Keratinocyte (primary cell): ENCODE measurements around the gene CCDC148. TPM values are rescaled to one million over a fixed set of nuclear protein-coding genes. Genes with fewer than 3 reads are reported as not detected.

ENCODE experiments used
- DNase-seq: peaks from one replicate; pipeline ENCODE4 v3.0.0-alpha.2; 2011; ENCODE audit warnings: low read depth, missing footprints, low spot score
- FAIRE-seq: peaks from 2 replicates; lab custom pipeline; 2011; peaks lifted over from hg19 to GRCh38; lab: Jason Lieb, UNC
- H2AFZ ChIP-seq: 2 replicates; pipeline ENCODE4 v1.6.0; 2012; ENCODE audit warnings: low read length, control low read depth, inconsistent platforms; ENCODE audit not compliant: control insufficient read depth
- H3K27ac ChIP-seq: 2 replicates; pipeline ENCODE4 v1.5.1; 2011; ENCODE audit warnings: low read length; ENCODE audit not compliant: control insufficient read depth, insufficient read depth
- H3K27me3 ChIP-seq: 3 replicates; pipeline ENCODE4 v1.6.0; 2011; ENCODE audit warnings: low read length; ENCODE audit not compliant: control insufficient read depth, insufficient read depth; ENCODE audit errors: extremely low read depth
- H3K36me3 ChIP-seq, 2 experiments: 2 replicates in 1 of 2; 3 replicates in 1 of 2; pipeline ENCODE4 v1.5.1; 2011; ENCODE audit warnings: low read length in 2 of 2, mild to moderate bottlenecking in 1 of 2; ENCODE audit not compliant: control insufficient read depth in 2 of 2, insufficient read depth in 2 of 2; ENCODE audit errors: extremely low read depth in 1 of 2
- H3K4me1 ChIP-seq: 3 replicates; pipeline ENCODE4 v1.5.1; 2011; ENCODE audit warnings: low read length; ENCODE audit not compliant: control insufficient read depth, insufficient read depth; ENCODE audit errors: extremely low read depth
- H3K4me2 ChIP-seq: 3 replicates; pipeline ENCODE4 v1.6.0; 2011; ENCODE audit warnings: low read depth, low read length; ENCODE audit not compliant: control insufficient read depth, insufficient read depth; ENCODE audit errors: extremely low read depth
- H3K4me3 ChIP-seq, 3 experiments: fragments of 200-600 bp in 1 of 3; sonication (generic) in 1 of 3; 2 replicates in 2 of 3; 3 replicates in 1 of 3; pipeline ENCODE4 v1.5.1; 2011 to 2016; ENCODE audit warnings: low read length in 3 of 3, mild to moderate bottlenecking in 3 of 3, control low read depth in 2 of 3, inconsistent platforms in 1 of 3, low read depth in 1 of 3, mixed read lengths in 1 of 3, mixed run types in 1 of 3, moderate library complexity in 1 of 3; ENCODE audit not compliant: control insufficient read depth in 2 of 3, insufficient read depth in 2 of 3; ENCODE audit errors: extremely low read depth in 1 of 3
- H3K79me2 ChIP-seq: 2 replicates; pipeline ENCODE4 v1.6.0; 2012; ENCODE audit warnings: low read length; ENCODE audit not compliant: control insufficient read depth, insufficient read depth
- H3K9ac ChIP-seq: 3 replicates; pipeline ENCODE4 v1.6.0; 2011; ENCODE audit warnings: low read length; ENCODE audit not compliant: control insufficient read depth, insufficient read depth; ENCODE audit errors: extremely low read depth
- H3K9me1 ChIP-seq: 3 replicates; pipeline ENCODE4 v1.6.0; 2011; ENCODE audit warnings: low read length; ENCODE audit not compliant: control insufficient read depth, insufficient read depth; ENCODE audit errors: extremely low read depth
- H3K9me3 ChIP-seq: 2 replicates; pipeline ENCODE4 v1.5.1; 2012; ENCODE audit warnings: low read depth, low read length; ENCODE audit not compliant: control insufficient read depth
- H4K20me1 ChIP-seq: 3 replicates; pipeline ENCODE4 v1.6.0; 2011; ENCODE audit warnings: low read length; ENCODE audit not compliant: control insufficient read depth, insufficient read depth; ENCODE audit errors: extremely low read depth
- CTCF ChIP-seq, 3 experiments: IDR thresholded peaks in 1 of 3; conservative IDR thresholded peaks in 1 of 3; optimal IDR thresholded peaks in 1 of 3; 2 replicates in 2 of 3; 3 replicates in 1 of 3; pipeline versions ENCODE3 to v1.5.1; 2011; ENCODE audit warnings: low read length in 3 of 3, mild to moderate bottlenecking in 3 of 3, moderate library complexity in 2 of 3, control low read depth in 1 of 3, inconsistent platforms in 1 of 3; ENCODE audit not compliant: insufficient read depth in 2 of 3; ENCODE audit errors: extremely low read depth in 1 of 3
- EZH2 ChIP-seq: IDR thresholded peaks from one replicate; pipeline ENCODE4 v1.6.1; 2012; ENCODE audit warnings: inconsistent platforms, mild to moderate bottlenecking, low read length, moderate library complexity
- dilution Hi-C: fragments of 300-500 bp; cut with MboI; formaldehyde crosslinking; loops from one replicate; pipeline ENCODE4 v1.7.0; 2020; ENCODE audit warnings: low sequenced_read_pairs; ENCODE audit not compliant: extremely low pct_ligation_motif_present
- polyA plus RNA-seq, 5 experiments: library from polyadenylated mRNA; depleted of rRNA in 3 of 5; stranded (reverse) in 3 of 5; stranded (forward) in 1 of 5; unstranded in 1 of 5; fragments of >200 nt; gene quantifications; 1 replicate in 1 of 5; 2 replicates in 3 of 5; 3 replicates in 1 of 5; pipeline versions ENCODE4 v1.2.1 to v1.2.3, GENCODE V29; 2011 to 2012; ENCODE audit warnings: missing spikeins in 2 of 5, low read depth in 1 of 5, low replicate concordance in 1 of 5

Gene CCDC148
- polyA plus RNA-seq, 1 donor (not counting 4 experiments of a cell fraction or from before 2014, with no cell fraction given) = 0.39 TPM

GRCh38 chr2:158131483-158131912 is 325.1 kb downstream of the CCDC148 start:
- no peak for FAIRE-seq
- H3K27me3 ChIP-seq = peaks cover 12% of the 10 kb centered on the region
- H3K9me1 ChIP-seq = no peaks in the 10 kb centered on the region
- no peaks in the 10 kb centered on the region for H3K4me1 ChIP-seq
- H3K4me3 ChIP-seq = no peak overlapping the region
- H3K27ac ChIP-seq = no peak overlapping the region
- no peaks in the 10 kb centered on the region for H4K20me1 ChIP-seq
- dilution Hi-C loops = no loop called here
- no peak for TF ChIP-seq EZH2
- no peak for TF ChIP-seq CTCF (optimal IDR thresholded peaks at IDR 0.05 in 1 of 3, IDR thresholded peaks at IDR 0.05 in 1 of 3, conservative IDR thresholded peaks at IDR 0.05 in 1 of 3; ENCODE audit: extremely low read depth in 1 of 3, insufficient read depth in 2 of 3, low read length in 3 of 3)
- no peaks in the 10 kb centered on the region for H3K9me3 ChIP-seq
- H3K4me2 ChIP-seq = no peak overlapping the region
- H3K79me2 ChIP-seq = no peaks in the 10 kb centered on the region
- no peak for DNase-seq
- H3K36me3 ChIP-seq = no peaks in the 10 kb centered on the region
- H3K9ac ChIP-seq = no peak overlapping the region
- H2AFZ ChIP-seq = no peak overlapping the region

- Histone ChIP-seq H3K9ac (no peak overlapping the region), H3K4me1 (no peaks in the 10 kb centered on the region), H3K4me3 (no peak overlapping the region), H3K27ac (no peak overlapping the region), H3K36me3 (no peaks in the 10 kb centered on the region), H3K79me2 (no peaks in the 10 kb centered on the region), H4K20me1 (no peaks in the 10 kb centered on the region), H2AFZ (no peak overlapping the region), H3K9me1 (no peaks in the 10 kb centered on the region), H3K27me3 (peaks cover 17% of the 10 kb centered on the region), H3K4me2 (no peak overlapping the region), H3K9me3 (no peaks in the 10 kb centered on the region)
- DNase-seq = no peak
- FAIRE-seq = no peak
- dilution Hi-C loops = no loop called here
- TF ChIP-seq CTCF (optimal IDR thresholded peaks at IDR 0.05 in 1 of 3, IDR thresholded peaks at IDR 0.05 in 1 of 3, conservative IDR thresholded peaks at IDR 0.05 in 1 of 3; ENCODE audit: extremely low read depth in 1 of 3, insufficient read depth in 2 of 3, low read length in 3 of 3) (no peak), EZH2 (no peak)
Measured at GRCh38 chr2:158130832-158131473, 325.6 kb downstream of the CCDC148 start.
